MCF 10A (cell line): Measurements from ENCODE around the gene HES5. TPM values are rescaled to one million over a fixed set of nuclear protein-coding genes. Genes with fewer than 3 reads are reported as not detected.
"Not testable (repeated sequence)": the region's sequence is repeated elsewhere in the genome, so short reads cannot be mapped to it uniquely, and the experiment has no call there.

Experiments
- BruUV-seq: library from RNA; stranded (reverse); fragments of 400-500 nt; replicated peaks from 2 replicates; lab custom pipeline; 2021; lab: Mats Ljungman, UMichigan
- CTCF ChIA-PET: fragments of 300-600 bp; sonication (Branson Sonifier 250); formaldehyde crosslinking; extraction: SDS; loops from one replicate; lab custom pipeline; 2021; ENCODE audit warnings: antibody characterized with exemption, inconsistent platforms; lab: Yijun Ruan, JAX
- POLR2A ChIA-PET: fragments of 300-600, 350-650 bp; sonication (Branson Sonifier 250); formaldehyde crosslinking; extraction: SDS; loops from one replicate; lab custom pipeline; 2020; ENCODE audit warnings: antibody characterized with exemption, inconsistent platforms; lab: Yijun Ruan, JAX
- DNase-seq: peaks from one replicate; pipeline ENCODE4 v3.0.0-alpha.2; 2018; ENCODE audit not compliant: unreplicated experiment
- H3K27ac Mint-ChIP-seq: one replicate; pipeline ENCODE4 v1.8.0; 2022; ENCODE audit warnings: mild to moderate bottlenecking, low read depth, mixed read lengths; ENCODE audit not compliant: unreplicated experiment
- H3K27me3 Mint-ChIP-seq: one replicate; pipeline ENCODE4 v1.8.0; 2022; ENCODE audit warnings: mixed read lengths; ENCODE audit not compliant: insufficient read depth, unreplicated experiment
- H3K36me3 Mint-ChIP-seq: one replicate; pipeline ENCODE4 v1.8.0; 2022; ENCODE audit warnings: mild to moderate bottlenecking, moderate library complexity, mixed read lengths; ENCODE audit not compliant: insufficient read depth, unreplicated experiment
- H3K4me1 Mint-ChIP-seq: one replicate; pipeline ENCODE4 v1.8.0; 2022; ENCODE audit warnings: mixed read lengths; ENCODE audit not compliant: insufficient read depth, unreplicated experiment
- H3K4me3 Mint-ChIP-seq: one replicate; pipeline ENCODE4 v1.8.0; 2022; ENCODE audit warnings: mild to moderate bottlenecking, moderate library complexity, mixed read lengths; ENCODE audit not compliant: unreplicated experiment
- H3K9me3 Mint-ChIP-seq: one replicate; pipeline ENCODE4 v1.8.0; 2022; ENCODE audit warnings: mixed read lengths; ENCODE audit not compliant: unreplicated experiment
- CTCF ChIP-seq: fragments of 200-600 bp; IDR thresholded peaks from one replicate; pipeline ENCODE4 v1.8.0; 2022; ENCODE audit warnings: antibody characterized with exemption, mild to moderate bottlenecking; ENCODE audit not compliant: unreplicated experiment
- intact Hi-C: fragments of 100-400 bp; cut with micrococcal nuclease; formaldehyde crosslinking; loops from 2 replicates; pipeline ENCODE4 v1.14.1; 2022
- total RNA-seq: library from RNA; stranded (reverse); gene quantifications from 2 replicates; pipeline ENCODE4 v1.2.3, GENCODE V29; 2022

Gene HES5
- total RNA-seq, 1 experiment from 2014 or later = not detected

- intact Hi-C loops = no loop called here
- no TSS peak for BruUV-seq
- Mint-ChIP-seq H3K4me3 (no peak overlapping the region), H3K9me3 (peaks cover 10% of the 10 kb centered on the region), H3K27ac (no peak overlapping the region), H3K27me3 (peaks cover 23% of the 10 kb centered on the region), H3K36me3 (no peaks in the 10 kb centered on the region), H3K4me1 (no peaks in the 10 kb centered on the region)
- no peak for DNase-seq
- CTCF ChIA-PET = interaction anchor here (0.7 kb wide), 1 partner anchor 13 kb away, joined by 3 read pairs; no protein-coding TSS in a partner anchor
- TF ChIP-seq CTCF = no peak
- POLR2A ChIA-PET = no interaction called here
Observed at GRCh38 chr1:2574350-2574749, 44.3 kb upstream of the HES5 start.

- TF ChIP-seq CTCF = no peak
Observed at GRCh38 chr1:2573250-2573920, 43.3 kb upstream of the HES5 start.

GRCh38 chr1:2571348-2571747 is 41.3 kb upstream of the HES5 start:
- CTCF ChIA-PET = no interaction called here
- DNase-seq = no peak
- H3K4me3 Mint-ChIP-seq = no peak overlapping the region
- H3K27ac Mint-ChIP-seq = no peak overlapping the region
- H3K4me1 Mint-ChIP-seq = no peaks in the 10 kb centered on the region
- POLR2A ChIA-PET = no interaction called here
- H3K9me3 Mint-ChIP-seq = peaks cover 10% of the 10 kb centered on the region
- intact Hi-C loops = no loop called here
- peaks cover 23% of the 10 kb centered on the region for H3K27me3 Mint-ChIP-seq
- no peak for TF ChIP-seq CTCF
- H3K36me3 Mint-ChIP-seq = no peaks in the 10 kb centered on the region
- no TSS peak for BruUV-seq

More at GRCh38 chr1:2573250-2573920, 43.3 kb upstream of the HES5 start:
- intact Hi-C loops = no loop called here
- Mint-ChIP-seq H3K4me3 (no peak overlapping the region), H3K4me1 (no peaks in the 10 kb centered on the region), H3K27me3 (peaks cover 23% of the 10 kb centered on the region), H3K27ac (no peak overlapping the region), H3K36me3 (no peaks in the 10 kb centered on the region), H3K9me3 (peaks cover 10% of the 10 kb centered on the region)
- DNase-seq = no peak
- POLR2A ChIA-PET = no interaction called here
- BruUV-seq = no TSS peak
- CTCF ChIA-PET = no interaction called here

GRCh38 chr1:2570332-2570731 is 40.3 kb upstream of the HES5 start:
- H3K27me3 Mint-ChIP-seq = peaks cover 29% of the 10 kb centered on the region
- H3K4me1 Mint-ChIP-seq = no peaks in the 10 kb centered on the region
- H3K4me3 Mint-ChIP-seq = no peak overlapping the region
- intact Hi-C loops = no loop called here
- ChIA-PET CTCF (no interaction called here), POLR2A (no interaction called here)
- H3K9me3 Mint-ChIP-seq = peaks cover 10% of the 10 kb centered on the region
- TF ChIP-seq CTCF = no peak
- BruUV-seq = no TSS peak
- H3K27ac Mint-ChIP-seq = no peak overlapping the region
- DNase-seq = no peak
- no peaks in the 10 kb centered on the region for H3K36me3 Mint-ChIP-seq

- H3K36me3 Mint-ChIP-seq, POLR2A ChIA-PET, BruUV-seq, H3K4me3 Mint-ChIP-seq, intact Hi-C loops, DNase-seq, H3K27ac Mint-ChIP-seq, CTCF ChIA-PET, H3K4me1 Mint-ChIP-seq, H3K9me3 Mint-ChIP-seq: not testable (repeated sequence)
- H3K27me3 Mint-ChIP-seq = peaks cover 35% of the 10 kb centered on the region
Observed at GRCh38 chr1:2569703-2570102, 39.6 kb upstream of the HES5 start.
